HepG2 (cell line): Measurements from ENCODE around the gene TOP1. TPM values are rescaled to one million over a fixed set of nuclear protein-coding genes. Genes with fewer than 3 reads are reported as not detected.

Experiments
- BORCS8-MEF2B ChIP-seq: sonication (generic); formaldehyde crosslinking; IDR thresholded peaks from 2 replicates; pipeline ENCODE4 v1.8.0; 2022; ENCODE audit warnings: mild to moderate bottlenecking, missing genetic modification reagents
- CC2D1A ChIP-seq: sonication (generic); formaldehyde crosslinking; IDR thresholded peaks from 2 replicates; pipeline ENCODE4 v1.8.1; 2023; ENCODE audit warnings: mild to moderate bottlenecking, missing genetic modification reagents
- DR1 ChIP-seq: sonication (generic); formaldehyde crosslinking; IDR thresholded peaks from 2 replicates; pipeline ENCODE4 v1.8.0; 2021; ENCODE audit warnings: mild to moderate bottlenecking, missing genetic modification reagents, inconsistent platforms
- FOXO1 ChIP-seq: sonication (generic); formaldehyde crosslinking; IDR thresholded peaks from 2 replicates; pipeline ENCODE4 v1.4.0; 2020; ENCODE audit warnings: missing genetic modification reagents
- FOXP4 ChIP-seq: sonication (generic); formaldehyde crosslinking; IDR thresholded peaks from 2 replicates; pipeline ENCODE4 v1.4.0; 2020; ENCODE audit warnings: missing genetic modification reagents
- HMGXB3 ChIP-seq: sonication (generic); formaldehyde crosslinking; IDR thresholded peaks from 2 replicates; pipeline ENCODE4 v1.4.0; 2020; ENCODE audit warnings: missing genetic modification reagents, borderline replicate concordance
- ISX ChIP-seq: sonication (generic); formaldehyde crosslinking; conservative IDR thresholded peaks from 2 replicates; pipeline ENCODE4 v1.5.0; 2020; ENCODE audit warnings: missing genetic modification reagents
- KAT8 ChIP-seq: IDR thresholded peaks from 2 replicates; pipeline ENCODE4 v1.6.1; 2016; ENCODE audit warnings: missing genetic modification reagents, missing compliant biosample characterization
- MTF2 ChIP-seq: sonication (generic); formaldehyde crosslinking; IDR thresholded peaks from 2 replicates; pipeline ENCODE4 v1.5.0; 2020; ENCODE audit warnings: missing genetic modification reagents, borderline replicate concordance
- RORA ChIP-seq: sonication (generic); formaldehyde crosslinking; IDR thresholded peaks from 2 replicates; pipeline ENCODE4 v1.5.0; 2020; ENCODE audit warnings: mild to moderate bottlenecking, missing genetic modification reagents, moderate library complexity
- ZBTB7A ChIP-seq: sonication (generic); formaldehyde crosslinking; IDR thresholded peaks from 2 replicates; pipeline ENCODE4 v1.8.0; 2022; ENCODE audit warnings: mild to moderate bottlenecking, missing genetic modification reagents
- ZNF275 ChIP-seq: sonication (generic); formaldehyde crosslinking; IDR thresholded peaks from 2 replicates; pipeline ENCODE4 v1.8.0; 2022; ENCODE audit warnings: missing genetic modification reagents, mild to moderate bottlenecking, inconsistent platforms, borderline replicate concordance
- ZNF296 ChIP-seq: sonication (generic); formaldehyde crosslinking; conservative IDR thresholded peaks from 2 replicates; pipeline ENCODE4 v1.5.0; 2020; ENCODE audit warnings: mild to moderate bottlenecking, missing genetic modification reagents
- ZNF619 ChIP-seq: sonication (generic); formaldehyde crosslinking; IDR thresholded peaks from 2 replicates; pipeline ENCODE4 v1.4.0; 2020; ENCODE audit warnings: mild to moderate bottlenecking, missing genetic modification reagents
- ZNF761 ChIP-seq: sonication (generic); formaldehyde crosslinking; conservative IDR thresholded peaks from 2 replicates; pipeline ENCODE4 v1.4.0; 2020; ENCODE audit warnings: mild to moderate bottlenecking, missing genetic modification reagents
- ZNF776 ChIP-seq: sonication (generic); formaldehyde crosslinking; IDR thresholded peaks from 2 replicates; pipeline ENCODE4 v1.4.0; 2020; ENCODE audit warnings: mild to moderate bottlenecking, missing genetic modification reagents
- ZUFSP ChIP-seq: sonication (generic); formaldehyde crosslinking; IDR thresholded peaks from 2 replicates; pipeline ENCODE4 v1.9.0; 2021; ENCODE audit warnings: missing genetic modification reagents, mild to moderate bottlenecking, borderline replicate concordance
- ZZZ3 ChIP-seq: sonication (generic); formaldehyde crosslinking; IDR thresholded peaks from 2 replicates; pipeline ENCODE4 v1.4.0; 2020; ENCODE audit warnings: missing genetic modification reagents, mild to moderate bottlenecking, borderline replicate concordance
- polyA plus RNA-seq, 8 experiments: library from polyadenylated mRNA; depleted of rRNA in 3 of 8; stranded (reverse) in 7 of 8; unstranded in 1 of 8; fragments of >200 nt; fragmentation: Illumina TruSeq in 4 of 8; extraction: Trizol in 4 of 8; gene quantifications; 2 replicates each; pipeline versions ENCODE4 v1.2.1 to v1.2.3, GENCODE V29; 2011 to 2016; ENCODE audit warnings: low read depth in 4 of 8, missing spikeins in 1 of 8, mixed read lengths in 1 of 8; ENCODE audit not compliant: insufficient read depth in 1 of 8
- total RNA-seq, 5 experiments: library from RNA; depleted of rRNA; stranded (reverse); fragments of >200 nt; fragmentation: Illumina TruSeq; extraction: Trizol; gene quantifications; 2 replicates each; pipeline ENCODE4 v1.2.3, GENCODE V29; 2016; ENCODE audit warnings: low read depth in 1 of 5

The TOP1 gene
- total and polyA plus RNA-seq, 2 of the 13 experiments (the other 11 are each of a cell fraction or from before 2014, with no cell fraction given): 10.2 to 19.4 TPM

DNA sequence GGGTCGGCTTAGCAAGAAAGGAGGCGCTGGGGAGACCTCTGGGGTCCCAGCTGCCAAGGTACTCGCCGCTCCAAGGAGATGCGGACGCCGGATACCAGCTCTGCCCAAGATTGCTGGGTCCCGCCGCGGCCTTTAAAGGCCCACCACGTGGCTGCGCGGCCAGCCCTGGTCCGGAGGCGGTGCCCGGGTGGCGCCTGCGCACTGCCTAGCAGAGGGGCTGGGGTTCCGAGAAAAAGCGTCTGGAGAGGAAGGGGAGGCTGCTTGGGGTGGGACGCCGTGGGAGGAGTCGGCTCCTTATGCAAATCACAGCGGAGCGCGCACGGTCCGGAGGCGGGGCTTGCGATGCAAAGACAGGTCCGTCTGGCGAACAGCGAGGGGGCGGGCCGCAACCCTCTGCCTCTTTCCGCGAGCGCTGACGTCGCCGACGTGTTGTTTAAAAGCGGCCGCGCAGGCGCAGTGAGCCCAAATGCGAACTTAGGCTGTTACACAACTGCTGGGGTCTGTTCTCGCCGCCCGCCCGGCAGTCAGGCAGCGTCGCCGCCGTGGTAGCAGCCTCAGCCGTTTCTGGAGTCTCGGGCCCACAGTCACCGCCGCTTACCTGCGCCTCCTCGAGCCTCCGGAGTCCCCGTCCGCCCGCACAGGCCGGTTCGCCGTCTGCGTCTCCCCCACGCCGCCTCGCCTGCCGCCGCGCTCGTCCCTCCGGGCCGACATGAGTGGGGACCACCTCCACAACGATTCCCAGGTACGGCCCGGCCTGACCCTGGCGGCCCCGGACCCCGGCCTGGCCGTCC is at the start of gene TOP1 (continued):
- TF ChIP-seq ZNF275 (CRISPR knock-in tag) (peak; percentile 47; the same call in 1 of the 2 replicates), ZUFSP (CRISPR knock-in tag) (no peak), ZNF776 (peak; percentile 90; the same call in 1 of the 2 replicates), MTF2 (peak; percentile 92; the same call in 1 of the 2 replicates), ZBTB7A (CRISPR knock-in tag) (peak; percentile 47; the same call in 1 of the 2 replicates), ZNF619 (CRISPR knock-in tag) (peak; percentile 86; the same call in 1 of the 2 replicates), ZNF761 (CRISPR knock-in tag) (peak; percentile 95), FOXO1 (CRISPR knock-in tag) (no peak), ZZZ3 (CRISPR knock-in tag) (peak; percentile 74; the same call in 1 of the 2 replicates), KAT8 (CRISPR knock-in tag) (peak; percentile 88), FOXP4 (CRISPR knock-in tag) (peak; percentile 27), HMGXB3 (CRISPR knock-in tag) (no peak), BORCS8-MEF2B (CRISPR knock-in tag) (peak; percentile 98), DR1 (CRISPR knock-in tag) (peak; percentile 99), RORA (no peak), ZNF296 (CRISPR knock-in tag) (no peak), CC2D1A (CRISPR knock-in tag) (no peak), ISX (CRISPR knock-in tag) (peak; percentile 93)
